ENCODE data around the gene ZNF521.
"Not testable (repeated sequence)": the region's sequence is repeated elsewhere in the genome, so short reads cannot be mapped to it uniquely, and the experiment has no call there.

ZNF521 gene

GRCh38 chr18:25287106-25287505, 64.9 kb downstream of the ZNF521 start:
- DNase-seq = no peak

- DNase-seq = no peak
These were observed 67.0 kb downstream of the ZNF521 start for GRCh38 chr18:25284861-25285550.

- no peak for DNase-seq
These were observed 67.7 kb downstream of the ZNF521 start for GRCh38 chr18:25284281-25284680.

DNA sequence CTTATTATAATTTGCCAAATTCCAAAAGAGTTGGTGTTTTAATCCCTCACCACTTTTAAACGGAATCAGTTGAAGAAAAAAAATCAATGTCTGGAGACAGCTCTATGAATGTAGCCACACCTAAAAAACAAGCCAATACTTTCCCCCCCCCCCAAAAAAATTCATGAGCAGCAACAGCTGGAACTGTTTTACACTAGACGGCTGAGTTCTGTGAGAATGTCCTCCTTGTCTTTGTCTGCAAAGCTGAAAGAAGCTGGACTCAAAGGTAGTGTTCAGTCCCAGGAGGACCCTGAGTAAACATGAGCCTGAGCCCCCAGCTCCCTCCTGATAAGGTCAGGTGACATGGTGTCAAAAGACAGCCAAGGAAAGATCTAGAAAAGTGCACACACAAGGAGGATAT, 68.2 kb downstream of the ZNF521 start:
- no peak for DNase-seq

DNA sequence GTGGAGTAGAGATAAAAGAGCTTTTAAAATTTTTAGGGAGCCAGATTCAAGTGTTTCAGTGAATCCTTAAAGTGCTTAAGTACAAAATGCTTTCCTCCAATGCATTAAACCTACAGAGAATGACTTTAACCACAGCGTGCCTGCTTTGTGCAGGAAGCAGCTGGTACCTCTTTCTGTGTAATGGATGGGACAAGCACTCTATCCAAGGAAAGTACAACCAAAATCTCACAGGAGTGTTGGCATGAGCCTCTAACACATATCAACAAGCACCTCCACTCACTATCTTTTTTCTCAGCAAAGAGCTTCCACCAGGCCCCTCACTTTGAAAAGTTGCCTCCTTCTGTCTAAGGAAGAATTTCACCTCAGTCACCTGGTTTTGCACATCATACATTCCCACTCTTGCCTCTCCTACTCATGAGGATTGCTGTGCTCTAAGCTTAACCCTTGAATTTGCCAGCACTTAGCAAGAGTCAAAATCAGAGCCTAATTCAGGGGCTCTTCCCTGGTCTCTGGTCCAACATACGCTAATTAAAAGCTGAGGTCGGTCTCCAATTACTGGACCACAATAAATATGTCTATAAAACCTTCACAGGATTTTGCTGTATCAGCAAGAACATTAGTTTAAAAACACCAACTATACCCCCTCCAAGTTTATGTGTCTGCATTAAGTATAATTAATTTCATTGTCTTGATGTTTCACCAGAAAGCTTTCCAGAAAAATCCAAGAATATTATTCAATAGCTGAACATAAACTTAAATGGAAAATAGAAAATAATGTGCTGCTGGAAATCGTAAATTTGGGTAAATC, 68.9 kb downstream of the ZNF521 start:
- DNase-seq = no peak

GRCh38 chr18:25282282-25282681, 69.7 kb downstream of the ZNF521 start:
- no peak for DNase-seq

- DNase-seq = no peak
These were observed 70.4 kb downstream of the ZNF521 start for GRCh38 chr18:25281556-25281955.

DNA sequence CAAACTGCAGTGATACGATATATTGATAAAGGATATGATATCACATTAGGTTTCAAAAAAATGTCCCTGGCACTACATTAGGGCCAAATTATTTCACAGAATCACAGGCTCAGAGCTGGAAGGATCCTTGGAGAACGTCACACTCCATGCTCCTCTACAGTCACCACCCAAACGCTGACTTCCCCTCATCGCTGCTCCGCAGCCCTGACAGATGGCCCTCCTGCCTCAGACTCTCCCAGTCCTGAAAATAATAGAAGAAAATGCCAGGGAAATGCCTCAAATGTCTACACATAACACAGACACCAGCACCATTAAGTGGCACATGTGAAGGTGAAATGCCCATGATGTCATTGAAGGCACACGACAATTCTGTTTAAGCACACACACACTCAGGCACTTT, 72.0 kb downstream of the ZNF521 start:
- DNase-seq = no peak

DNA sequence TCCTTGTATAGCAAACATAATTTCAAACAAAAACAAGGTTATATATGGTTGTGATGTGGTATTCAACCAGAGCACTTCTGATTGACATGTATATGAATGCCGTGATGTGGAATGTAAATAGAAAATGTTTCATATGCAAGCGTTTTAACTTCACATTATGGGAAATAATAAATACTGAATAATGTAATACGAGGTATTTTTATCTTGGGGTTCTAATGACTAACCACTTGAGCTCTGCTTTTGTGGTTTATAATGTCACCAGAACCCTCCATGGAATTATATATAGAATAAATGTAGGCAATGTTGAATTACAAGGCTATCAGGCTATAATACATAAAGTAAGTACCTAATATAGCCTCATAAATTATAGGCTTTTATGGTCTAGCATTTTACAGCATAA, 72.4 kb downstream of the ZNF521 start:
- no peak for DNase-seq

DNA sequence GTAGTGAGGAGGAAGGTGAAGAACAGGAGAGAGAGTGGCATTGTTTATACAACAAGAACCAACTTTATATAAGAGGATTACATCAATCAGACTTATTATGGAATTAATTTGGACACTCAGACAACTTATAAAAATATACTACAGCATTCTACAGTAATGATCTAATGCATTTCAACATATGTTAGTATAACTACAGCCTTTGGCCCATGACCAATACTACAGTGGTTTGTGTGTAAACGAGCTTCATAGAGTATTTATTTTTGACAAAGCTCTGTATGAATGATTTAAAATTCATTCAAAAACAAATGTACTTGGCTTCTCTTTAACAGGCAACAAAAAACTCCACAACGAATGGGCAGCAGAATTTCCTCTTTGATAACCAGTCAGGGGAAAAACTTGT, 72.8 kb downstream of the ZNF521 start:
- DNase-seq = no peak

DNA sequence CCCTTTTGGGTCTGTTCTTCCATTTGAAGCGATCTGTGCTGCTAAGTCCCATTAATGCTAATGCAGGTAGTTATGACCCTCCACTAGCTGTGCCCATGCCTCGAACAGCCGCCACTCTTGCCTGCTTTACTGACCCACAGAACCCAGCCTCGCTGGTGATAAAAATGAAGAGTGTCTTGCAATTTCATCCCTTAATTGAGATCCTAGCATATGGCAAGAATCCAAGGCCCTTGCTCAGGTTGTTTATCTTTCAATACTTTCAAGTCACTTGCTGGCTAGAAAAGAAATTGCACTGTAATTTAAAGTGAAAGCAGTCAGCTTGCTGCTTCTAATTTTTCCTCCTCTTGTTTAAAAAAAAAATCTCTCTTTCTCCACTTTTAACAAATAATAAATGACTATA, 73.6 kb downstream of the ZNF521 start:
- no peak for DNase-seq

DNA sequence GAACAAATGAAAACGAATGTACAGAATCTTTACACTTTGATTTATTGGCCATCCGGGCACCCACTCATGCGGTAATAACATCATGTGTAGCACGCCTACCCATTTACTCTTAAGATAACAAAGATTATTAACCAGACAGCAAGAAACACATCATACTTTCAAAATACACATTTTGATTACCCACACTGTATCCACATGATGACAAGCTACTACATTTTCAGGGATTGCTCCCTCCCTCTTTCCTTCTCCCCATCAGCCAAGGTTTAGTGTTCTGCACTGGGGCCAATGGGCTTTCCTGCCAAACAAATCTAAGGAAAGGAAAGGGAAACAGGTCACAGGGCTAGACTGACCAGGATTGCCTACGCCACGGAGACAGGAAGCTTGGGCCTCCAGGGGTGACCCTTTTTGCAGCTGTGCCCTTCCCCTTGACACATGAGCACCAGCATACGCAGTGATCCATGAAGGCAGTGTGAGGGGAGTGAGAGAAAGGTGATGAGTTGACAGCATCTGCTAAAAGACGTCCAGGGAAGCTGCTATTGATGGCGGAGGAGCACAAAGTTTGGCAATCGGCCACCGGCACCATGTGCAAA, 76.5 kb downstream of the ZNF521 start:
- no peak for DNase-seq

- no peak for DNase-seq
These were observed 77.0 kb downstream of the ZNF521 start for GRCh38 chr18:25274926-25275325.

GRCh38 chr18:25266931-25267527, 84.9 kb downstream of the ZNF521 start:
- not testable (repeated sequence) for DNase-seq

DNA sequence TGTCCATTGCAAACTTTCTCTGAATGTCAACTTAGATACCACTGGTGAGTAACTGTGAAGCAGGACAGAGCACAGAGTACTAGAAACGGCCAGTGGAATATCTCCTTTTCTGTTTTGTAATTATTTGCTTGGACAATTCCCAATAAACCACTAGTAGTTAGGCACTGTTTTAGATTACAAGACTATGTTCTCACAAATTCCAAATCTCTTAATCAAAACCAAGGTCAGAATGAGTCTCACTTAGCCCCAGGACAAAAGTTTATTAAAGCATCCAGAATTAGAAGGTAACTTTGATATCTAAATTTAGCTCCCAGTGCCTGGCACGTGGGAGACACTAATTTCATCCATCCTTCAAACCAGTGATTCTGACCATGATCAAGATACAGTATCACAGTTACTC, 89.0 kb downstream of the ZNF521 start:
- DNase-seq = no peak

DNA sequence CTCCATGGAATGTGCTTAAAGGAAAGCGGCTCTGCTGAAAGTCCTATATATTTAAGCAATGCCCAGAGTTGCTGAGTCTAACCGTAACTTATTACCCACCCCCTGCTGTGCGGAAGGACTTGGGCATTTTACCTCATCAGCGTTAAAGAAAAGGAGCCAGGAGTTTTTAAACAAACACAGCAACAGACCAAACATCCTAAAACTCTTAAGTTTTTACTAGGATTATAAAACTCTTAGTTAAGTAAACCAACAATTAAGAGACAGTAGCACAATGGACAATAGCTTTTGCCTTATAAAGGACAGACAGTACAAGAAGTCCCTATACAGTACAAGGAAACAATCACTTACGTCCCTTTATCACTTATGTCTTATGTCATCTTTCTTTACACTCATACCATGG, 90.2 kb downstream of the ZNF521 start:
- no peak for DNase-seq

DNA sequence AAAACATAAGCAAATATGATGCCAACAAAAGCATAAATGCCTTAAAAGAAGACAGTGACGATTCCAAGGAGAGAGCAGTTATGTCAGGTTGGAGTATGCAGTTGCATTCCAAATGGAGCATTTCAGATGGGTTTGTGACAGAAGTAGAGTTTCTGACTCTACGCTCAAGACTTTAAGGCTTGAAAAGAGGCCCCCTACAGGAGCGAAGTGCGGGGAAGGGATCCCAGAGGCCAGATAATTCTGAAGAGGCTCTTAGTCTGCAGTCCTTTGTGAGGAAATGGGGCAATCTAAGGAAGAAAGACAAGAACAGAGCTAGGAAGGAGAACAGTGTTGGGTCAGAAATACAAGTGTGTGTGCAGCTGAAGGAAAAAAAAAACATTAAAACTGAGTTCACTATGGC, 95.5 kb downstream of the ZNF521 start:
- DNase-seq = no peak

DNA sequence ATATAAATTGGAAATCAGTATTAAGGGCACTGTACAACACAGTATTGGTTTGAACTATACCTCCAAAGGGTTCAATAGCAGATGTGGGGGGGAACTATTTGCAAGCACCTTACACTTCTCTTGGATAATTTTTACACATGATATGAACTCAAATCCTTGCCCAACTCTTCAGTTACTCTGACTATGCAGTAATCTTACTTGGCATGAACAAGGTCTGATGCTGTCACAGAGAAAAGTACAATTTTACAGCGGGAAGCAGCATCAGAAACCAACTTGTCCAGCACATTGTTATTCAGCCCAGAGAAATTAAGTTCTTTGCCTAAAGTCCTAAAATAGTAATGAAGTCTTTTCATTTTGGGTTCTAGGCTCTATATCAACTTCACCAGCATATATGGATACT, 98.2 kb downstream of the ZNF521 start:
- DNase-seq = no peak

DNA sequence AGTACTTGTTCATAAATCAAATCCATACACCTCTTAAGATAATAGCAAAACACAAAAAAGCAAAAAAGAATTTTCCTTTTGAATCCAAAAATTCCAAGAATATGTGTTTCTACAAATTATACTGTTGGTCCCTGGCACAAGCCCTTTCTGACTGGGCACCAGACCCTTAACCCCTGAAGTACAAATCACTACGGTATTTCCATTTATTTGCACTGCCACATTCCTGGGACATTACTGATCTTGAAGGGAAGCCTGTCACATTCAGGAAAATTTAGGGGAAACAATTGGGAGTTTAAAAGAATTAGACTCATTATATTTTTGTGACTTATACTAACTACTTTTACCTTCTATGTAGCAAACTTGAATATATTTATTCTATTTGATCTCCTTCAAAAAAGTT, 98.8 kb downstream of the ZNF521 start:
- DNase-seq = no peak

DNA sequence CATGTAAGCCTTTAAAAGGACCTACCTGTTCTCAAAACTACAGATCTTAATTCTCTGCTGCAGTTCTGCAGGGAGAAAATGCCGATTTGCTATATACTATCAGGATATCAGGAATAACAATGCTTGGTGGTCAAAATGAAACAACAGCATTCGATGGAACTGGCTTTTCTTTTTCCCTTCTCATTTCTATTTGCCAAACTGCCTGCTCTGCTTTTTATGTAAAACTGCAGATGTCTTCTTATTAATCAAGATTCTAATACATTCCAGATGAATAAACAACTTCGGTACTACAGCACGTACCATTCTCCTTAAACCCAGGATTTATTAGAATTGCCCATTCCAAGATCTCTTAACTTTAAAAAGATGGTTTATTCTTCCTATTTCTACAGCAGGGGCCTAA, 100.9 kb downstream of the ZNF521 start:
- DNase-seq = no peak

GRCh38 chr18:25250474-25250851, 101.5 kb downstream of the ZNF521 start:
- no peak for DNase-seq

GRCh38 chr18:25248755-25249154, 103.2 kb downstream of the ZNF521 start:
- DNase-seq = no peak

GRCh38 chr18:25247725-25248124, 104.2 kb downstream of the ZNF521 start:
- no peak for DNase-seq
